ENCODE results near the gene TRIM28. TPM values are rescaled to one million over a fixed set of nuclear protein-coding genes. Genes with fewer than 3 reads are reported as not detected.

Gene TRIM28
- total RNA-seq (2021) = 985 and 1,038 TPM in 2 replicates
- Bru-seq, nascent RNA = percentile 96 among the genes with signal in this experiment
- BruChase-seq, experiment 1, labeled RNA remaining after a 2-hour chase = percentile 98 among the genes with signal in this experiment
- percentile 99 among the genes with signal in this experiment for BruChase-seq, experiment 2, labeled RNA remaining after a 6-hour chase
- long read RNA-seq, transcript TRIM28-201 (17 exons, 2,960 nt) = major isoform, 687 of 921 reads
- long read RNA-seq, transcript TRIM28-213 (4 exons, 714 nt) = minor isoform, 18 of 921 reads
- long read RNA-seq, transcript TRIM28-202 (15 exons, 2,709 nt) = minor isoform, 8 of 921 reads
- long read RNA-seq, partial matches to known transcripts = 156 of 921 reads
- long read RNA-seq, other reads (novel, unspliced or antisense) = 52 of 921 reads

DNA sequence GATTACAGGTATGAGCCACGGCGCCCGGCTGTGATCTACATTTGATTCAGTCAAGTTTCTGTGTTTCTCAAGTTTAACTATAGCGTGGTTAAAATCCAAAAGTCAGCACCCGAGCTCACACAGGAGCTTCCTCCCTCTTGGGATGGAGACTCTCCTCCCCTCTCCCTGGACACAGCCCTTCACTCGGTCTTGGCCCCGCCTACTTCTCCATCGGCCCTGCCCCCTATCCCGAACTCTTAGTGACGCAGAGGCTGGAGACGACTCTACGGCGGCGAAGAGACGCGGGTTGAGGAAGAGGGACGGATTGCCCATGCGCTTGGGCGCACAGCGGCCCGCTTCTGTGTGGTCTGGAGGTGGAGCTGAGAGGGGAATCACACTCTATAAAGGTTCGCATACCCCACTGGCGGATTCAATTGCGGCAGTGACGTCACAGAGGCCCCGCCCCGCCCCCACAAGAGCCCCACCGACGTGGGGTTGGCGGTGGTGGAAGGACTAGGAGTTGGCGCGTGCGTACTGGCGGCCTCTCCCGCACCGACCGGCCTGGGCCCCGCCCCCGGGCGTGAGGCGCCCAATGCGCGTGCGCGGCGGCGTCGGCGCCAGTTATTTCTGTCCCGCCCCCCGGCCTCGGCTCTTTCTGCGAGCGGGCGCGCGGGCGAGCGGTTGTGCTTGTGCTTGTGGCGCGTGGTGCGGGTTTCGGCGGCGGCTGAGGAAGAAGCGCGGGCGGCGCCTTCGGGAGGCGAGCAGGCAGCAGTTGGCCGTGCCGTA, at the start of gene TRIM28:
Gene TRIM28, plus strand, starts transcription at position 239 of the 765 bp plus-strand sequence. CDS start 694 bp downstream, outside the sequence.
- POLR2A ChIA-PET (ENCODE audit: low non-redundant PET) = interaction anchor here (0.6 to 1.2 kb wide), 2 partner anchors 10 to 31 kb away, joined by 7 to 10 read pairs; partner anchors contain the start of gene CHMP2A
- no peaks in the 10 kb centered on the region for H3K27me3 ChIP-seq (replicated peaks; ENCODE audit: insufficient read depth, low read depth, low read length, poor library complexity)
- intact Hi-C loops (cut with micrococcal nuclease; ENCODE audit: unreplicated experiment) = no loop called here
- CTCF ChIA-PET = interaction anchor here (0.6 to 1.5 kb wide), 3 partner anchors 25 to 29 kb away, joined by 3 to 9 read pairs (median 6); partner anchors contain the start of gene ZBTB45
- TSS peak; percentile 76 for BruUV-seq (replicated peaks)
- peak within 1 kb of the TSS; percentile 85 for H3K27ac ChIP-seq (ENCODE audit: low read depth, low read length, poor library complexity, severe bottlenecking)
- TF ChIP-seq, protein P1, sequence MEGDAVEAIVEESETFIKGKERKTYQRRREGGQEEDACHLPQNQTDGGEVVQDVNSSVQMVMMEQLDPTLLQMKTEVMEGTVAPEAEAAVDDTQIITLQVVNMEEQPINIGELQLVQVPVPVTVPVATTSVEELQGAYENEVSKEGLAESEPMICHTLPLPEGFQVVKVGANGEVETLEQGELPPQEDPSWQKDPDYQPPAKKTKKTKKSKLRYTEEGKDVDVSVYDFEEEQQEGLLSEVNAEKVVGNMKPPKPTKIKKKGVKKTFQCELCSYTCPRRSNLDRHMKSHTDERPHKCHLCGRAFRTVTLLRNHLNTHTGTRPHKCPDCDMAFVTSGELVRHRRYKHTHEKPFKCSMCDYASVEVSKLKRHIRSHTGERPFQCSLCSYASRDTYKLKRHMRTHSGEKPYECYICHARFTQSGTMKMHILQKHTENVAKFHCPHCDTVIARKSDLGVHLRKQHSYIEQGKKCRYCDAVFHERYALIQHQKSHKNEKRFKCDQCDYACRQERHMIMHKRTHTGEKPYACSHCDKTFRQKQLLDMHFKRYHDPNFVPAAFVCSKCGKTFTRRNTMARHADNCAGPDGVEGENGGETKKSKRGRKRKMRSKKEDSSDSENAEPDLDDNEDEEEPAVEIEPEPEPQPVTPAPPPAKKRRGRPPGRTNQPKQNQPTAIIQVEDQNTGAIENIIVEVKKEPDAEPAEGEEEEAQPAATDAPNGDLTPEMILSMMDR (conservative IDR thresholded peaks at IDR 0.05; ENCODE audit: low read depth, low read length) = no peak
- no peaks in the 10 kb centered on the region for H3K9me3 ChIP-seq (ENCODE audit: low read depth, low read length, poor library complexity, severe bottlenecking)
- peaks cover 43% of the 10 kb centered on the region for H3K36me3 ChIP-seq (ENCODE audit: insufficient read depth, low read length, poor library complexity, severe bottlenecking)
- peaks cover 13% of the 10 kb centered on the region for H3K4me1 ChIP-seq (ENCODE audit: insufficient read depth, low read length, poor library complexity, severe bottlenecking)
- H3K4me3 ChIP-seq (ENCODE audit: low read depth, low read length, poor library complexity, severe bottlenecking) = peak within 1 kb of the TSS; percentile 100
- DNase-seq (ENCODE audit: low spot score) = peak; percentile 100

DNA sequence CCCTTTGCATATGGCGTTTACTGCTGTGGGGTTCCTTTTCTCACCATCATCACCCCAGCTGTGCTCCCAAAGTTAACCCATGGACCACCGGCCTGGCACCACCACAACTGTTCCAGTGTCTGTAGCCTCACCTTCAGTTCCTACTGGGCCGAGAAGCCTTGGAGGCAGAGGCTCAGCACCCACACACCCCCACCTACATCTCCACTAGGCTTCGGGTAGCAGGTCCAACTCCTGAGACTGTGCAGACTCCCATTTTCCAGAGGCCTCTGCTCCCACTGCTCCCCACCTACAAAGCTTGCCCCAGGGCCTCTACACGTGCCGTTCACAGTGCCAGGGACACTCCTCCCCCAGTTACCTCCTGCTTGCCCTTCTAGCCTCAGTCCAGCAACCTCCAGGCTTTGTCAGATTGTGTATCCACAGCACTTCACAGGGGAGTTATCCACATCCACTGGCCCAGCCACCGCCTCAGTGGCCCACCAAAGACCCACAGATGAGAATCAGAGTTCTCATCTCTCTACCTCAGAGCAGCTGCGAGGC, 46.2 kb upstream of the TRIM28 start:
- ChIA-PET POLR2A (ENCODE audit: low non-redundant PET) (no interaction called here), CTCF (interaction anchor here (0.5 kb wide), 1 partner anchor 12 kb away, joined by 3 read pairs; no protein-coding TSS in a partner anchor)
- Histone ChIP-seq H3K9me3 (ENCODE audit: low read depth, low read length, poor library complexity, severe bottlenecking) (no peaks in the 10 kb centered on the region), H3K27me3 (replicated peaks; ENCODE audit: insufficient read depth, low read depth, low read length, poor library complexity) (no peaks in the 10 kb centered on the region), H3K4me3 (ENCODE audit: low read depth, low read length, poor library complexity, severe bottlenecking) (no peak overlapping the region), H3K27ac (ENCODE audit: low read depth, low read length, poor library complexity, severe bottlenecking) (peak overlapping the region; percentile 53), H3K4me1 (ENCODE audit: insufficient read depth, low read length, poor library complexity, severe bottlenecking) (peaks cover 5% of the 10 kb centered on the region), H3K36me3 (ENCODE audit: insufficient read depth, low read length, poor library complexity, severe bottlenecking) (no peaks in the 10 kb centered on the region)
- no TSS peak for BruUV-seq (replicated peaks)
- intact Hi-C loops (cut with micrococcal nuclease; ENCODE audit: unreplicated experiment) = no loop called here
- TF ChIP-seq EZH2 (IDR thresholded peaks at IDR 0.05; ENCODE audit: borderline replicate concordance, low read depth, low read length, poor library complexity, severe bottlenecking) = no peak
- TF ChIP-seq, protein P1 (conservative IDR thresholded peaks at IDR 0.05; ENCODE audit: low read depth, low read length) = no peak
- DNase-seq (ENCODE audit: low spot score) = no peak

DNA sequence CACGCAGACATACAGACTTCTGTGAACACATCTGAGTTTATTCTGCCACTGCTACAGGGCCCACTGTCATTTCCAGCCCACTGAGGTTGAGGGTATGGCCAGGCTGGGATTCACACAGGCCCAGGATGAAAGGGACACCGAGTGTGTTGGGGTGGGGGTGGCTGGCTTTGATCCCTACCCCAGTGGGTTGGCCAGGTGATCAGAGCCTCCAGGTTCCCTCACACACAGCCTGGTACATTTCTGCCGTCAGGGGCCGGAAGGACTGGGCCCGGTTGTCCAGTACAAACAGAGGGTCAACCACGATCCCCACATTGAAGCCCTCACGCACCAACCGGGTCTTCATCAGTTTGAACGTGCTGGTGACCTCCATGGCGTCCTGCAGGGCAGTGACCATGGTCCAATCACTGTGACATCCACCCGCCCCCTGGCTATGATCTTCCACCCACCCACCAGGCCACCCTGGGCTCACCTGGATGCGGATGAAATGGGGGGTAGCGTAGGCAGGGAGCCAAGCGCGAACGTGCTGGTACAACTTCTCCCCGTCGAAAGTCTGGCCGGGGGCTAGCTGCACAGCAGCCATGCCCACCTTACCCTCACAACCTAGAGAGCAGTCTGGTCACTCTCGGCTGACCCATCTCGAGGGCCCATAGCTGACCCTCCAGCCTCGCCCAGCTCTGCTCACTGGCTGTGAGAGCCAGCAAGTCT, 45.4 kb upstream of the TRIM28 start:
- Histone ChIP-seq H3K4me3 (ENCODE audit: low read depth, low read length, poor library complexity, severe bottlenecking) (peak overlapping the region; percentile 71), H3K27ac (ENCODE audit: low read depth, low read length, poor library complexity, severe bottlenecking) (peak overlapping the region; percentile 53), H3K27me3 (replicated peaks; ENCODE audit: insufficient read depth, low read depth, low read length, poor library complexity) (no peaks in the 10 kb centered on the region), H3K9me3 (ENCODE audit: low read depth, low read length, poor library complexity, severe bottlenecking) (no peaks in the 10 kb centered on the region), H3K36me3 (ENCODE audit: insufficient read depth, low read length, poor library complexity, severe bottlenecking) (no peaks in the 10 kb centered on the region), H3K4me1 (ENCODE audit: insufficient read depth, low read length, poor library complexity, severe bottlenecking) (peaks cover 5% of the 10 kb centered on the region)
- DNase-seq (ENCODE audit: low spot score) = no peak
- intact Hi-C loops (cut with micrococcal nuclease; ENCODE audit: unreplicated experiment) = no loop called here
- POLR2A ChIA-PET (ENCODE audit: low non-redundant PET) = no interaction called here
- CTCF ChIA-PET = no interaction called here
- BruUV-seq (replicated peaks) = TSS peak; percentile 75
- TF ChIP-seq EZH2 (IDR thresholded peaks at IDR 0.05; ENCODE audit: borderline replicate concordance, low read depth, low read length, poor library complexity, severe bottlenecking) = no peak
- TF ChIP-seq, protein P1 (conservative IDR thresholded peaks at IDR 0.05; ENCODE audit: low read depth, low read length) = no peak
